Liver (tissue), 9 donors: ENCODE data around the gene UBA3. TPM values are rescaled to one million over a fixed set of nuclear protein-coding genes. Genes with fewer than 3 reads are reported as not detected.

Source experiments
- DNase-seq: peaks from one replicate; pipeline ENCODE4 v3.0.0-alpha.2; 2017; ENCODE audit warnings: low spot score
- H3K27ac ChIP-seq, 2 donors: one replicate each; pipeline ENCODE4 v1.7.0; 2013; ENCODE audit warnings: inconsistent platforms in 2 of 2, low read length in 2 of 2, control low read depth in 1 of 2, low read depth in 1 of 2, mild to moderate bottlenecking in 1 of 2
- H3K27me3 ChIP-seq, 4 donors: one replicate each; pipeline versions ENCODE4 v1.6.1 to v1.7.0; 2013; ENCODE audit warnings: low read length in 3 of 4, inconsistent platforms in 1 of 4, mild to moderate bottlenecking in 1 of 4, moderate library complexity in 1 of 4; ENCODE audit not compliant: control insufficient read depth in 4 of 4, insufficient read depth in 4 of 4
- H3K36me3 ChIP-seq, 4 donors: one replicate each; pipeline versions ENCODE4 v1.6.1 to v1.7.0; 2013; ENCODE audit warnings: low read length in 3 of 4, mild to moderate bottlenecking in 3 of 4, low read depth in 1 of 4, moderate library complexity in 1 of 4; ENCODE audit not compliant: control insufficient read depth in 4 of 4, insufficient read depth in 3 of 4
- H3K4me1 ChIP-seq, 4 donors: one replicate each; pipeline versions ENCODE4 v1.6.1 to v1.7.0; 2013; ENCODE audit warnings: low read length in 3 of 4, mild to moderate bottlenecking in 3 of 4, moderate library complexity in 1 of 4; ENCODE audit not compliant: control insufficient read depth in 4 of 4, insufficient read depth in 4 of 4
- H3K4me3 ChIP-seq, 3 donors: one replicate each; pipeline versions ENCODE4 v1.6.1 to v1.7.0; 2013; ENCODE audit warnings: low read length in 3 of 3, control low read depth in 1 of 3, low read depth in 1 of 3, mild to moderate bottlenecking in 1 of 3
- H3K9ac ChIP-seq, 2 donors: one replicate each; pipeline ENCODE4 v1.7.0; 2013; ENCODE audit warnings: low read length in 2 of 2, mild to moderate bottlenecking in 2 of 2, moderate library complexity in 2 of 2, control low read depth in 1 of 2, low read depth in 1 of 2
- H3K9me3 ChIP-seq, 4 donors: one replicate each; pipeline versions ENCODE4 v1.6.1 to v1.7.0; 2013; ENCODE audit warnings: low read length in 3 of 4; ENCODE audit not compliant: control insufficient read depth in 4 of 4
- EGR1 ChIP-seq, 2 donors: IDR thresholded peaks; 2 replicates each; pipeline ENCODE4 v1.6.1; 2016 to 2018; ENCODE audit warnings: antibody characterized with exemption in 2 of 2, low read depth in 2 of 2
- FOXA1 ChIP-seq: IDR thresholded peaks from 2 replicates; pipeline ENCODE4 v1.6.1; 2016; ENCODE audit warnings: antibody characterized with exemption
- FOXA2 ChIP-seq: IDR thresholded peaks from 2 replicates; pipeline ENCODE4 v1.6.1; 2016; ENCODE audit warnings: antibody characterized with exemption
- GABPA ChIP-seq, 2 donors: IDR thresholded peaks in 1 of 2; conservative IDR thresholded peaks in 1 of 2; 2 replicates each; pipeline ENCODE4 v1.6.1; 2016; ENCODE audit warnings: antibody characterized with exemption in 2 of 2, mild to moderate bottlenecking in 1 of 2, moderate library complexity in 1 of 2
- HNF4A ChIP-seq, 2 donors: conservative IDR thresholded peaks; 2 replicates each; pipeline ENCODE4 v1.6.1; 2016; ENCODE audit warnings: antibody characterized with exemption in 2 of 2, mild to moderate bottlenecking in 2 of 2
- HNF4G ChIP-seq: IDR thresholded peaks from 2 replicates; pipeline ENCODE4 v1.6.1; 2016; ENCODE audit warnings: antibody characterized with exemption
- JUND ChIP-seq, 2 donors: IDR thresholded peaks; 2 replicates each; pipeline ENCODE4 v1.6.1; 2016; ENCODE audit warnings: antibody characterized with exemption in 2 of 2
- NR2F2 ChIP-seq: IDR thresholded peaks from 2 replicates; pipeline ENCODE4 v1.6.1; 2016; ENCODE audit warnings: antibody characterized with exemption
- RAD21 ChIP-seq, 2 donors: IDR thresholded peaks; 2 replicates each; pipeline ENCODE4 v1.6.1; 2016; ENCODE audit warnings: antibody characterized with exemption in 2 of 2, mild to moderate bottlenecking in 2 of 2
- RXRA ChIP-seq, 2 donors: IDR thresholded peaks; 2 replicates each; pipeline ENCODE4 v1.6.1; 2017 to 2018; ENCODE audit warnings: antibody characterized with exemption in 2 of 2, mild to moderate bottlenecking in 1 of 2
- SP1 ChIP-seq: IDR thresholded peaks from 2 replicates; pipeline ENCODE4 v1.6.1; 2018; ENCODE audit warnings: antibody characterized with exemption, mild to moderate bottlenecking
- TAF1 ChIP-seq: conservative IDR thresholded peaks from 2 replicates; pipeline ENCODE4 v1.6.1; 2016; ENCODE audit warnings: antibody characterized with exemption, mild to moderate bottlenecking
- YY1 ChIP-seq: IDR thresholded peaks from 2 replicates; pipeline ENCODE4 v1.6.1; 2016; ENCODE audit warnings: antibody characterized with exemption, mild to moderate bottlenecking
- WGBS: extraction: QIAGEN DNeasy Blood & Tissue Kit; methylation state at CpG from one replicate; pipeline ENCODE4 v1.1.7; 2013; 5-methylcytosine and 5-hydroxymethylcytosine counted together
- polyA plus RNA-seq, 2 donors: library from polyadenylated mRNA; stranded (reverse) in 1 of 2; unstranded in 1 of 2; fragments of 200-250 nt in 1 of 2; fragments of >200 nt in 1 of 2; fragmentation: Nextera tagmentation in 1 of 2; extraction: Ambion mirVana in 1 of 2; gene quantifications; one replicate each; pipeline versions ENCODE4 v1.2.1 to v1.2.3, GENCODE V29; 2013 to 2015
- total RNA-seq, 2 donors: library from RNA; depleted of rRNA; stranded (reverse); fragments of >200 nt; gene quantifications; one replicate each; pipeline ENCODE4 v1.2.3, GENCODE V29; 2014
- TF ChIP-seq, protein P1 (sequence below): IDR thresholded peaks from 2 replicates; pipeline ENCODE4 v1.6.1; 2016; ENCODE audit warnings: antibody characterized with exemption
- TF ChIP-seq, protein P2 (sequence below): fragments of 150-350 bp; IDR thresholded peaks from 2 replicates; pipeline ENCODE4 v1.5.1; 2017; ENCODE audit warnings: improper control_type of control experiment, low read depth, low read length; ENCODE audit not compliant: missing input control
- TF ChIP-seq, protein P3 (sequence below): IDR thresholded peaks from 2 replicates; pipeline ENCODE4 v1.6.1; 2016; ENCODE audit warnings: antibody characterized with exemption
- TF ChIP-seq, protein P4 (sequence below): IDR thresholded peaks from 2 replicates; pipeline ENCODE4 v1.6.1; 2016; ENCODE audit warnings: antibody characterized with exemption
- TF ChIP-seq, protein P5 (sequence below): IDR thresholded peaks from 2 replicates; pipeline ENCODE4 v1.6.1; 2016; ENCODE audit warnings: antibody characterized with exemption, mild to moderate bottlenecking
- donor health status: healthy.
- donor health status: healthy.
- donor health status: healthy.
- donor health status: healthy.
- donor health status: healthy.

Gene UBA3
- total and polyA plus RNA-seq, 4 donors, result 13.1 to 34.4 (median 26.4) TPM

DNA sequence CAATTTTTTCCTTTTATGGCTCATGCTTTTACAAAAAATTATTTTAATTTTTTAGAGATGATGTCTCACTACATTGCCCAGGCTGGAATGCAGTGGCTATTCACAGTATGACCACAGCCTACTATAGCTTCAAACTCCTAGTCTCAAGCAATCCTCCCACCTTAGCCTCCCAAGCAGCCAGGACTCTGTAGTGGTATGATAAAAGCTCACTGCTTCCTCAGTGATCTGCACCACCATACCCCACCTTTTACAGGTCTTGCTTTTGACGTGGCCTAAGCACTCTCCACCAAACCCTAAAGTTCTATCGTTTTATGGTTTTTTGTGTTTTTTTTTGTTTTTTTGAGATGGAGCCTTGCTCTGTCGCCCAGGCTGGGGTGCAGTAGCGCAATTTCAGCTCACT lies 14.0 kb downstream of the UBA3 start:
- H3K36me3 ChIP-seq, result peaks cover 0 to 26% (median 12%) of the 10 kb centered on the region in 4 donors
- no peaks in the 10 kb centered on the region for H3K9me3 ChIP-seq
- TF ChIP-seq EGR1 (IDR thresholded peaks at IDR 0.05; ENCODE audit: low read depth in 2 of 2) (no peak), FOXA1 (no peak), HNF4A (conservative IDR thresholded peaks at IDR 0.05) (no peak), HNF4G (no peak), JUND (IDR thresholded peaks at IDR 0.05) (no peak), RAD21 (IDR thresholded peaks at IDR 0.05) (no peak), FOXA2 (no peak), GABPA (IDR thresholded peaks at IDR 0.05 in 1 of 2, conservative IDR thresholded peaks at IDR 0.05 in 1 of 2) (no peak), RXRA (IDR thresholded peaks at IDR 0.05) (no peak), YY1 (no peak), SP1 (no peak), NR2F2 (no peak), TAF1 (no peak)
- TF ChIP-seq, protein P1, sequence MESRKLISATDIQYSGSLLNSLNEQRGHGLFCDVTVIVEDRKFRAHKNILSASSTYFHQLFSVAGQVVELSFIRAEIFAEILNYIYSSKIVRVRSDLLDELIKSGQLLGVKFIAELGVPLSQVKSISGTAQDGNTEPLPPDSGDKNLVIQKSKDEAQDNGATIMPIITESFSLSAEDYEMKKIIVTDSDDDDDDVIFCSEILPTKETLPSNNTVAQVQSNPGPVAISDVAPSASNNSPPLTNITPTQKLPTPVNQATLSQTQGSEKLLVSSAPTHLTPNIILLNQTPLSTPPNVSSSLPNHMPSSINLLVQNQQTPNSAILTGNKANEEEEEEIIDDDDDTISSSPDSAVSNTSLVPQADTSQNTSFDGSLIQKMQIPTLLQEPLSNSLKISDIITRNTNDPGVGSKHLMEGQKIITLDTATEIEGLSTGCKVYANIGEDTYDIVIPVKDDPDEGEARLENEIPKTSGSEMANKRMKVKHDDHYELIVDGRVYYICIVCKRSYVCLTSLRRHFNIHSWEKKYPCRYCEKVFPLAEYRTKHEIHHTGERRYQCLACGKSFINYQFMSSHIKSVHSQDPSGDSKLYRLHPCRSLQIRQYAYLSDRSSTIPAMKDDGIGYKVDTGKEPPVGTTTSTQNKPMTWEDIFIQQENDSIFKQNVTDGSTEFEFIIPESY, result no peak
- TF ChIP-seq, protein P2, sequence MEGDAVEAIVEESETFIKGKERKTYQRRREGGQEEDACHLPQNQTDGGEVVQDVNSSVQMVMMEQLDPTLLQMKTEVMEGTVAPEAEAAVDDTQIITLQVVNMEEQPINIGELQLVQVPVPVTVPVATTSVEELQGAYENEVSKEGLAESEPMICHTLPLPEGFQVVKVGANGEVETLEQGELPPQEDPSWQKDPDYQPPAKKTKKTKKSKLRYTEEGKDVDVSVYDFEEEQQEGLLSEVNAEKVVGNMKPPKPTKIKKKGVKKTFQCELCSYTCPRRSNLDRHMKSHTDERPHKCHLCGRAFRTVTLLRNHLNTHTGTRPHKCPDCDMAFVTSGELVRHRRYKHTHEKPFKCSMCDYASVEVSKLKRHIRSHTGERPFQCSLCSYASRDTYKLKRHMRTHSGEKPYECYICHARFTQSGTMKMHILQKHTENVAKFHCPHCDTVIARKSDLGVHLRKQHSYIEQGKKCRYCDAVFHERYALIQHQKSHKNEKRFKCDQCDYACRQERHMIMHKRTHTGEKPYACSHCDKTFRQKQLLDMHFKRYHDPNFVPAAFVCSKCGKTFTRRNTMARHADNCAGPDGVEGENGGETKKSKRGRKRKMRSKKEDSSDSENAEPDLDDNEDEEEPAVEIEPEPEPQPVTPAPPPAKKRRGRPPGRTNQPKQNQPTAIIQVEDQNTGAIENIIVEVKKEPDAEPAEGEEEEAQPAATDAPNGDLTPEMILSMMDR, result no peak
- TF ChIP-seq, protein P3, sequence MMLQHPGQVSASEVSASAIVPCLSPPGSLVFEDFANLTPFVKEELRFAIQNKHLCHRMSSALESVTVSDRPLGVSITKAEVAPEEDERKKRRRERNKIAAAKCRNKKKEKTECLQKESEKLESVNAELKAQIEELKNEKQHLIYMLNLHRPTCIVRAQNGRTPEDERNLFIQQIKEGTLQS, result no peak
- TF ChIP-seq, protein P4, sequence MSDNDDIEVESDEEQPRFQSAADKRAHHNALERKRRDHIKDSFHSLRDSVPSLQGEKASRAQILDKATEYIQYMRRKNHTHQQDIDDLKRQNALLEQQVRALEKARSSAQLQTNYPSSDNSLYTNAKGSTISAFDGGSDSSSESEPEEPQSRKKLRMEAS, result no peak
- no peaks in the 10 kb centered on the region for H3K27me3 ChIP-seq
- H3K9ac ChIP-seq, result no peak overlapping the region
- no peak overlapping the region for H3K27ac ChIP-seq
- H3K4me3 ChIP-seq, result no peak overlapping the region
- no peak for DNase-seq
- WGBS, result 96% methylated on average over 4 of the region's 4 CpGs
- no peaks in the 10 kb centered on the region for H3K4me1 ChIP-seq

DNA sequence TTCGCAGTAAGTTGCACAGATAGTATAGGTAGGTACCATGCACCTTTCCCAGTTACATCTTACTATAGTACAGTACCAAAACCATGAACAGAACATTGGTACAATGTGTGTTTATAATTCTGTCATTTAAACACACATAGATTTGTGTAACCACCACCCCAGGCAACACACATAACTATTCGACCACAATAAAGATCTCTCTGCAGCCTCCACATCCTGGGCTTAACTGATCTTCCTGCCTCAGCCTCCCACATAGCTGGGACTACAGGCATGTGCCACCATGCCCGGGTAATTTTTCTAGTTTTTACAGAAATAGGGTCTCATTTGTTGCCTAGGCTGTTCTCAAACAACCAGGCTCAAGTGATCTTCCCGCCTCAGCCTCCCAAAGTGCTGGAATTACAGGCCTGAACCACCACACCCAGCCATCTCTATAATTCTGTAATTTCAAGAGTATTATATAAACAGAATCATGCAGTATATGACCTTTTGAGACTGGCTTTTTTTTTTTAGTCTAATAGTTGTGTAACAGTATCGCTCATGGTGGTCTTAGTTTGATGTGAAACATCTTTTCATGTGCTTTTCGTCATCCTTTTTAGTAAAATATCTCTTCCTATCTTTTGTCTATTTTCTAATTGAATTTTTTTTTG lies 14.7 kb downstream of the UBA3 start:
- Histone ChIP-seq H3K9me3 (no peaks in the 10 kb centered on the region), H3K27ac (no peak overlapping the region), H3K4me1 (no peaks in the 10 kb centered on the region), H3K27me3 (no peaks in the 10 kb centered on the region), H3K36me3 (peaks cover 0 to 32% (median 18%) of the 10 kb centered on the region in 4 donors), H3K4me3 (no peak overlapping the region), H3K9ac (no peak overlapping the region)
- no peak for DNase-seq
- WGBS, result 95% methylated on average over 6 of the region's 6 CpGs
- no peak for TF ChIP-seq JUND (IDR thresholded peaks at IDR 0.05)
- TF ChIP-seq, protein P3, result no peak
- TF ChIP-seq, protein P5, sequence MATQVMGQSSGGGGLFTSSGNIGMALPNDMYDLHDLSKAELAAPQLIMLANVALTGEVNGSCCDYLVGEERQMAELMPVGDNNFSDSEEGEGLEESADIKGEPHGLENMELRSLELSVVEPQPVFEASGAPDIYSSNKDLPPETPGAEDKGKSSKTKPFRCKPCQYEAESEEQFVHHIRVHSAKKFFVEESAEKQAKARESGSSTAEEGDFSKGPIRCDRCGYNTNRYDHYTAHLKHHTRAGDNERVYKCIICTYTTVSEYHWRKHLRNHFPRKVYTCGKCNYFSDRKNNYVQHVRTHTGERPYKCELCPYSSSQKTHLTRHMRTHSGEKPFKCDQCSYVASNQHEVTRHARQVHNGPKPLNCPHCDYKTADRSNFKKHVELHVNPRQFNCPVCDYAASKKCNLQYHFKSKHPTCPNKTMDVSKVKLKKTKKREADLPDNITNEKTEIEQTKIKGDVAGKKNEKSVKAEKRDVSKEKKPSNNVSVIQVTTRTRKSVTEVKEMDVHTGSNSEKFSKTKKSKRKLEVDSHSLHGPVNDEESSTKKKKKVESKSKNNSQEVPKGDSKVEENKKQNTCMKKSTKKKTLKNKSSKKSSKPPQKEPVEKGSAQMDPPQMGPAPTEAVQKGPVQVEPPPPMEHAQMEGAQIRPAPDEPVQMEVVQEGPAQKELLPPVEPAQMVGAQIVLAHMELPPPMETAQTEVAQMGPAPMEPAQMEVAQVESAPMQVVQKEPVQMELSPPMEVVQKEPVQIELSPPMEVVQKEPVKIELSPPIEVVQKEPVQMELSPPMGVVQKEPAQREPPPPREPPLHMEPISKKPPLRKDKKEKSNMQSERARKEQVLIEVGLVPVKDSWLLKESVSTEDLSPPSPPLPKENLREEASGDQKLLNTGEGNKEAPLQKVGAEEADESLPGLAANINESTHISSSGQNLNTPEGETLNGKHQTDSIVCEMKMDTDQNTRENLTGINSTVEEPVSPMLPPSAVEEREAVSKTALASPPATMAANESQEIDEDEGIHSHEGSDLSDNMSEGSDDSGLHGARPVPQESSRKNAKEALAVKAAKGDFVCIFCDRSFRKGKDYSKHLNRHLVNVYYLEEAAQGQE, result no peak
- TF ChIP-seq, protein P1, result no peak
- no peak for TF ChIP-seq NR2F2
- no peak for TF ChIP-seq FOXA2
- TF ChIP-seq RAD21 (IDR thresholded peaks at IDR 0.05), result no peak
- TF ChIP-seq, protein P2, result no peak
- no peak for TF ChIP-seq TAF1
- TF ChIP-seq, protein P4, result no peak
- TF ChIP-seq FOXA1, result no peak
- TF ChIP-seq HNF4A (conservative IDR thresholded peaks at IDR 0.05), result no peak
